GM19463 (cell line): ENCODE data around the gene GRID1.

Experiments used
- ATAC-seq: cut with Tn5 transposase; IDR thresholded peaks from one replicate; pipeline ENCODE4 v1.9.1; 2021; ENCODE audit warnings: mild to moderate bottlenecking, moderate library complexity; ENCODE audit not compliant: unreplicated experiment

GRID1 gene

GRCh38 chr10:86316274-86316835 lies 50.2 kb downstream of the GRID1 start:
- no peak for ATAC-seq

GRCh38 chr10:86315549-86315942 lies 51.0 kb downstream of the GRID1 start:
- ATAC-seq: no peak

GRCh38 chr10:86314616-86315548 lies 51.7 kb downstream of the GRID1 start:
- no peak for ATAC-seq

GRCh38 chr10:86313621-86314041 lies 53.0 kb downstream of the GRID1 start:
- no peak for ATAC-seq

- ATAC-seq: no peak
These were observed 53.8 kb downstream of the GRID1 start for GRCh38 chr10:86312701-86313270.

- ATAC-seq: no peak
These were observed 54.7 kb downstream of the GRID1 start for GRCh38 chr10:86311906-86312305.

- no peak for ATAC-seq
These were observed 55.4 kb downstream of the GRID1 start for GRCh38 chr10:86311190-86311589.

- ATAC-seq: no peak
These were observed 55.9 kb downstream of the GRID1 start for GRCh38 chr10:86310702-86311101.

GRCh38 chr10:86310291-86310690 lies 56.3 kb downstream of the GRID1 start:
- ATAC-seq: no peak

GRCh38 chr10:86308056-86308455 lies 58.5 kb downstream of the GRID1 start:
- no peak for ATAC-seq

GRCh38 chr10:86306628-86307278 lies 59.8 kb downstream of the GRID1 start:
- no peak for ATAC-seq

- no peak for ATAC-seq
These were observed 61.1 kb downstream of the GRID1 start for GRCh38 chr10:86305521-86305920.

GRCh38 chr10:86304436-86304835 lies 62.2 kb downstream of the GRID1 start:
- ATAC-seq: no peak

GRCh38 chr10:86303626-86304025 lies 63.0 kb downstream of the GRID1 start:
- no peak for ATAC-seq

- no peak for ATAC-seq
These were observed 64.6 kb downstream of the GRID1 start for GRCh38 chr10:86301971-86302370.

- ATAC-seq: no peak
These were observed 65.4 kb downstream of the GRID1 start for GRCh38 chr10:86300931-86301830.

- ATAC-seq: no peak
These were observed 66.1 kb downstream of the GRID1 start for GRCh38 chr10:86300399-86300925.

GRCh38 chr10:86299562-86299961 lies 67.0 kb downstream of the GRID1 start:
- no peak for ATAC-seq

GRCh38 chr10:86298501-86299001 lies 68.0 kb downstream of the GRID1 start:
- no peak for ATAC-seq

GRCh38 chr10:86295791-86296190 lies 70.8 kb downstream of the GRID1 start:
- ATAC-seq: no peak
